Hematopoietic multipotent progenitor cell treated with erythropoietin and hydrocortisone succinate and interleukin-3 and kit ligand, for 15 days (in vitro differentiated cells): ENCODE measurements around the gene FAM120B.

Experiments used
- DNase-seq: peaks from one replicate; pipeline ENCODE4 v3.0.0-alpha.2; 2015; ENCODE audit warnings: low spot score

FAM120B gene

DNA sequence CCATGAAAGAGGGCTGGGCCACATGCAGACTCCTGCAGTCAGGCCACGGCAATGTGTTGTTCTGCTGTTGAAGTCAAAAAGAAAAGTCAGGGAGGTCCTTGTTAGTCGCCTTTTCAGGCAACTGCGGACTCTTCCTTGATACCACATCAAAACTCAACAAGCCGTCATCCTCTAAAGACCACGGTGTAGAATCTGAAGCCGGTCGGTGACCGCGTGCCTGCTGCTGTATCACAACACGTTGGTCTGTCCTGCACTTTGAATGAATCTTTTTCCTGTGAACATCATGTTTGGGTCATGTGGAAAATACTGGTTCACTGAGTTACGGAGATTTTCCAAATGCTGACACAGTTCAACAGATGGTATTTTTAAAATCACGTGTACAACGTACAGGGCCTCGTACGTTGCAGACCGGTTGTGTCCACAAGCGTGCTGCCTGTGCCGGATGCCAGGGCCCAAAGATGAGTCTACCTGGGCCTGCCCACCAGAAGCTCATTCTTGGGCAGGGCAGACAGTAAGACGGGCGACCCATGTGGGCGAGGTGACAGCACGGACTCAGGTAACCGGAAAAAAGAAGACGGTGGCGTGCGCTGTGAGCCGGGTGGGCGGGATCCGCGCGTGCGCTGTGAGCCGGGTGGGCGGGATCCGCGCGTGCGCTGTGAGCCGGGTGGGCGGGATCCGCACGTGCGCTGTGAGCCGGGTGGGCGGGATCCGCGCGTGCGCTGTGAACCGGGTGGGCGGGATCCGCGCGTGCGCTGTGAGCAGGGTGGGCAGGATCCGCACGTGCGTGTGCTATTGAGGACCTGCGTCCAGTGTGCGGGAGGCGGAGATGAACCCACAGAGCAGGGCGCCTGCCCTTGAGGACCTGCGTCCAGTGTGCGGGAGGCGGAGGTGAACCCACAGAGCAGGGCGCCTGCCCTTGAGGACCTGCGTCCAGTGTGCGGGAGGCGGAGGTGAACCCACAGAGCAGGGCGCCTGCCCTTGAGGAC is 114.5 kb downstream of the FAM120B start:
- no peak for DNase-seq

GRCh38 chr6:170421921-170422320 is 115.4 kb downstream of the FAM120B start:
- DNase-seq = no peak

GRCh38 chr6:170423030-170423429 is 116.5 kb downstream of the FAM120B start:
- DNase-seq = no peak

DNA sequence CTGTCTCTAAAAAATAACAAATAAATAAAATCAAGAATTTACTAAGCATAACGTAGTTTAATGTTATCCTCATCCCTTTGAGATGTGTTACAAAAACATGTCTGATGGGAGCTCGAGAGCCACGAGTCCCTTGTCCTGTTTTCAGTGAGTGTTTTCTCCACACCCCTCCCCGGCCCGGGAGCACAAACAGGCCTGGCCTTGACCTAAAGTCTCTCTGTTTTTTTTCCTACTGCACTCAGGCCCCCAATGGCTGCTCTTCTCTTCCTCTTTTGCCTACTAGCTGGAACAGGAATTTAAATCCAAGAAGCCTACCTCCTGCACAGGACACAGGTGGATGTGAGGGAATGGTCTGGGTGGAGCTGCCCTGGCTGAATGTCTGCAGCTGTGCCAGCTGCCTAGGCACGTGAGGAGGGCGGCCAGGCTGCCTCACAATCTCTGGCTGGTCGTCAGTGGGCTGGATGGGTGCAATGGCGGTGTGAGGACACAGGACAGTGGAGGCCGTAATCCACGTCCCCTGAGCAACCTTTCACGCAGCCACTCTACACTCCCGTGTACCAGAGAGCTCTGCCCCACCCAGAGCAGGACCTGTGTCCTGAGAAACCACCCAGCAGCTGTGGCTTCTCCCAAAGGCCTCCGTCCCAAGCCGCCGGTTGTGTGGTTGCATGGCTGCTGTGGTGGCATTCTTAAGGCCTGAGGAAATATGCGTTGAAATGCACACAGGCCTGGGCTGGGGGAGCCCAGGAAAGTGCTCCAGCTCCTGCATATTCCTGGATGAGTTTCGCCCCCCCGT is 117.5 kb downstream of the FAM120B start:
- no peak for DNase-seq

DNA sequence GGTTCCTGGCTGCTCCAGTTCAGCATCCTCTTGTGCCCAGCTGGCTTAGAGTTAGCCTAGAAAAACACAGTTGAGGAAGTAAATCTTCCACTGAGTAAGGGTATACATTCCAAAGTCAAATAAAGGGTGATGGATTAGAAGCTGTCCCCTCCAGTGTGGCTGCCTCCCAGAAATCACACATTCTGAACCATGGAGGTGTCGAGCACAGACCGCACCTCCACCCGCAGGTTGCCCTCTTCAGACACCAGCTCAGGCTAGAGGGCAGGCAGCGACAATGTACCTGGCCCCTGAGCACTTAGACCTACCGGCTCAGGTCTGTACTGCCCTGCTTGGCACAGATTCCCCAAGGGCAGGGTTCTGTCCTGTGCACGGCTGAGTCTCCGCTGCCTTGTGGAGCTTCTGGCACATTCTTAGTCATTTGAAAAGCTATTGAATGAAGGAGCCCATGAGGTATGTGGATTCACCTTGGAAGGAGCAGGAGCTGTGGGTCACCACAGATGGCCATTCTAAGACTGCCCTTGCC is 118.1 kb downstream of the FAM120B start:
- DNase-seq = no peak

GRCh38 chr6:170429450-170429849 is 122.9 kb downstream of the FAM120B start:
- DNase-seq = no peak

GRCh38 chr6:170433163-170434116 is 126.9 kb downstream of the FAM120B start:
- no peak for DNase-seq

DNA sequence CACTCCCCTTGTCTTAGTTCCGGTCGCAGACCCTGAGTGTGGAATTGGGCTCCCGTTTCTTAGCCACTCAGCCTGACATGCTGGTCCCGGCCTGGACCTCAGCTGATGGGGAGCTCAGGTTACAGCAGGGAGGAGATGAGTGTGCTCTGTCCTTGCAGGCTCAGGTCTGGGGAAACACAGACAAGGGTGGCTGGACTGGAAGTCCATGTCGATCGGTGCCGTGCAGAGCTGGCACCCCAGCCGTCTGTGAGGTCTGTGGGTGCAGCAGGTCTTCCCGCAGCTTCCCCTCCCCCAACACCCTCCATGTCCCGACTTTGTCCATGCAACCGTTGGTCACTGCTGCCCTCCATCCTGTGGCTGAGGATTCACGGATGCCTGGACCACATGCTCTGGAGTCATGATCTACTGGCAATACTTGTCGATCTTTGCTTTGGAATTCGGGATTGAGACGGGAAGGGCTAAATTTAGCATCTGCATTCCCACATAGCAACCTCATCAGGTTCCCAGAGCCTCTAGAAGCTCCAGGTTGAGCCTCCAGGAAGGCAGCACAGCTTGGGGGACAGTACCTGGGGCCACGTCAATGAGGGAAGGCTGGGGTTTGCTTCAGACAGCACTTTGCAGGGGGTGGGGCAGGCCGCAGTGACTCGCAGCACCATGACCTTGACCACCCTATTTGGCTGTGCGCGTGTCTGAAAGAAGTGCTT is 127.7 kb downstream of the FAM120B start:
- no peak for DNase-seq

DNA sequence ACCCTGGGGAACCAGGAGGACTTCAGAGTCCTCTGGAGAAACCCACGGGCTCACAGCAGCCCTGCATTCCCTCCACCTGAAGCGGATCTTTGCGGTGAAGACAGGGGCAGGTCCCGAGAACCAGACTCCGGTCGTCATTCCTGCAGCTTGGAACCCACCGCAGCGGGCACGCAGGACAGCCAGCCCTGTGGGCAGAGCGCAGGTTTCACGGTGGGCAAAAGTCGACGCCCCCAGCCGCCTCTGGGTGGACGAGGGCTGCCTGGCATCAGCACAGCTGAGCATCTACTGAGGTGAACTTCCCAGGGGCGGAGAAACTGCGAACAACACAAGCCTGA is 128.2 kb downstream of the FAM120B start:
- DNase-seq = no peak

GRCh38 chr6:170435766-170436165 is 129.2 kb downstream of the FAM120B start:
- no peak for DNase-seq

DNA sequence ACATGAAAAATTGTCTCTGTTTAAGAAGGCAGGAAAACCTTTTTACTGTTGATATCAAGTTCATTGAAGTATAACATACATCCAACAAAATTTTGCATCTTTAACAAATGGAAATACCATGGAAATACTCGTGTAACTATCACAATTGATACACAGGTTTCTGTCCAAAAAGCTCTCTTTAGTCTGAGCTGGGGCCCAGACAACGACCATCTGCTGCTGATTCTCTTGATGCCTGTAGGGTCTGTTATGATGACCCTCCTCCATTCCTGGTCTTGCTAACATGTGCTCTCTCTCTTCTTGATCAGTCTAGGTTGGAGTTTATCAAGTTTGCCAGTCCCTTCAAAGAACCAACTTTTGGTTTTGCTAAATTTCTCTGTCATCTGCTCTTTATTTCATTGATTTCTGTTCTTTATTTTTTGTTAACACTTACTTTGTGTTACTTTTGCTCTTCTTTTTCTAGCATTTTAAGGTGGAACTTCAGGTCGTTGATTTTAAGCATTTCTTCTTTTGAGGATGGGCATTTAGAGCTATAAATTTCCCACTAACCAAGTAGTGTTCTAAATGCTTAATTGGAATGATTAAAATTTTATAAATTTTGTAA is 129.8 kb downstream of the FAM120B start:
- DNase-seq = no peak

DNA sequence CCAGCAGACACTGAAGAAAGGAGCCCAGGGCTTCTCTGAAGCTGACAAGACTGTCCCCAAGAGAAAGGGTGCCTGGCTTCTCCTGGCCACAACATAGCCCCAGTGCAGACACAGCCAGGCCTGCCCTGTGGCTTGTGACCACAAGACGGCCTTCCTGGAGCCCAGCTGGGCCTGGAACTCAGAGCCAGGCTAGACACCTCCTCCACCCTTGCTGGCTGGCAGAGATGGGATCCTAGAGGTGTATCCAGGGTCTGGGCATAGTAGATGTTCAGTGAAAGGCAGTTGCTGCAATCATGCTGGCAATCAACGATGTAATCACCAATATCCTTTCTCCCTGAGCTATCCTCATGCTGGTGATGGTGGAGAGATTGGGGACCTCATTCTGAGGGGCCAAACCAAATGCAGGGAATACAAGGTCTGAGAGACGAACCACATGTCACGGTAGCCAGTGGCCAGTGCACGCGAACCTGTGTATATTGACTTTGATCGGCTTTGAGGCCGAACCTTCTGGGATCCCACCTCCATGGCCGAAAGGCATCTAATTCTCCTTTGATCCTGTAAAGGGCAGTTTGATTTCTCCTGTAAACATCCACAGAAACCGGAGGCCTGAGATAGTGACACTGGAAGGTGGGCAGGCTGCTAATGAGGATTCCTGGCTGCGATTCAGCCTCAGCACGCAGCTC is 131.3 kb downstream of the FAM120B start:
- no peak for DNase-seq

DNA sequence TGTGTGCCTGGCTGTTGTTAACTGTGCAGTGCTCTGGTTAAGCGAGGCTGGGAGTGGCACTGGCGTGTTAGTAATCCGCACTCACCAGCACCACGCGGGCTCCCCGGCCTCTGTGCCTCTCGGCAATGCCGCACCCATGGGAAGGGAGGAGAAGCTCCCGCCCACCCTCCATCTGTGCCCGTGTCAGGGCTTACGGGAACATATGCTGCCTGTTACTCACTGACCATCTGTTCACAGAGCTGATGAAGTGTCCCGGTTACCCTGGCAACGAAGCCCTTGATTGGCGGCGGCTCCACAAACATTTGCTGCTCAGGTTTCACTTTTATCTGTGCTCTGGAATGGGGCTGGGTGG is 131.8 kb downstream of the FAM120B start:
- DNase-seq = no peak

- DNase-seq = no peak
These were observed 132.3 kb downstream of the FAM120B start for GRCh38 chr6:170438861-170439260.

DNA sequence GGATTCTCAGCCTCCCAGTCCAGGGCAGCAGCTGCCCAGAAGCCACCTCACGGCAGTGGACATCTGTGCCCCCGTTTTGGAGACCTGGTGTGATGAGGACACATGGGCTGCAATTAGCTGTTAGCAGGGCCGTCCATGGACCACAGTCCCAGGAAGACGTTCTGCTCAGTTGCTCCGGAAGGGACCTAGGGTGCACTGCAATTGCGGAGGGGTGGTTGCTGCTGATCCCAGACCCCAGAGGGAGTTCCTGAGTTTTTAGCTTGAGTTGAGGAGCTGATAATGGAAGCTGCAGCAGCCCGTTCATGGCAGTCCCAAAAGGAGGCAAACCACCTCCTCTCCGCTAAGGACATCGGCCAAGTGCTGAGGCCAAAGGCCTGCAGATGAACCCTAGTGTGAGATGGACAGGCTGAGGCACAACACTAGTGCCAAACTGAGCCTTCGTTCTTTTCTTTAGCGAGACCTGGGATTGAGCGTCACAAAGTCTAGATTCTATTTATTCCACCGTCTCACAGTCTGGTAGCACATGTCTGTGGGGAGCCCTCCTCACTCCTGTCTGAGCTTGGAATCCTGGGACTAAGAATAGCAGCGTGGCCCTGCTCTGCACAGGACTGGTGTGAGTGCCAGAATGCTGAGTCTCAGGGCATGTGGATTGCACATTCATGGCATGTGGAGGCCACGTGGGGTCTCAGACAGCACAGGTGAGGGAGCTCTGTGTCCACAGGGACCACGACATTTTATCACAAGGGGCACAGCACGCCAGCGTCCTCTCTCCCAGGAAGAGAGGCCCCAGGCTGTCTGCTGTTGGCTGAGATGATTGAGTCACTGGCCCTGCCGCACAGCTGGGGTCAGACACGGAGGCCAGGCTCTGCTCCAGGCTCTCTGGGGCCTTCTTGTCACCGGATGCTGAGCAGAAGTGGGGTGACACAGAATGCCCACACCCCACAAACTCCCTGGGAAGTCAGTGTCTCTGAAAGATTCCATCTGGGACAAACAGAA is 133.1 kb downstream of the FAM120B start:
- no peak for DNase-seq

GRCh38 chr6:170440437-170440836 is 133.9 kb downstream of the FAM120B start:
- DNase-seq = no peak

DNA sequence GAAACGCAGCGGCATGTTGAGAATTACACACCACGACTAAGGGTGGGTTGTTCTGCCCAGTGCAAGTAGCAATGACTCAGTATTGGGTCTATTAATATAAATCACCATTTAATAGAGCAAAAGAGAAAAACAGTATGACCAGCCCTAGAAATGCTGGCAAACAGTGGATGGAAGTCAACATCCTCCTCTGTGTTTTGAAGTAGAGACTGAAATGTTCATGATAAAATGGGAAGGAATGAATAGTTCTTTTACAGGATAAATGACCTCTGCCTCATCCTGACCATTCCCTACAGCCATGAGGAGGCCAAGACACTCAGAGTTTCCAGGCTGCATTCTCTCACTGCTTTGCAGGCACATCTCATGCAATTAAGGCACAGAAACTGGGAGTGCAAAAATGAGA is 134.8 kb downstream of the FAM120B start:
- DNase-seq = no peak

GRCh38 chr6:170442596-170442995 is 136.0 kb downstream of the FAM120B start:
- DNase-seq = no peak

DNA sequence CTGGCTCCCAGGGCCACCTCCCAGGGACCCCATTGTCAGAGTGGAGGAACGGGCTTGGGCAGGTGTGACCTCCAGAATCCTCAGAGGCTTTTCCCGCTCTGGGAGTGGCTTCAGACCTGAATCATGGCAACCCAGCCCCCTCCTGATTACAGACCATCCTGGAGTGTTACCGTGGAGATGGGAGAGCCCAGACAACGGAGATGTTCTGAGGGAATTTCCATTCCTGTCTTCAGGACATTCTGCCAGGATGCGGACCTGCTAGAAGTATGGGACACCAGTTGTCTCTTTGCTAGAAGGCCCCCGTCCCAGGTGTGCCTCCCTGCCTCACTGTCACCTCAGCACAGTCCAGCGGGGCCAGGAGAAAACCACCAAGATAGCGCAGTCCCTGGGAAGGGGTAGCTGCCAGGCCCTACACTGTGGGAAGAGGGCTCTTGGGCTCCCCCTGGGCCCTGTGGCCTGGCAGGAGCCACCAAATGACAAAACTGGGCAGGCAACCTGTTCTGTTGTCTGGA is 136.6 kb downstream of the FAM120B start:
- DNase-seq = no peak
